Testis (tissue), 2 donors: ENCODE measurements around the gene GOLT1B.

Experiments used
- POLR2A ChIP-seq: fragments of 450-650 bp; IDR thresholded peaks from one replicate; pipeline ENCODE4 v1.6.1; 2017; ENCODE audit warnings: antibody characterized with exemption, mild to moderate bottlenecking, moderate library complexity
- TF ChIP-seq, protein P1 (sequence below), 3 experiments: fragments of 450-650 bp in 2 of 3; fragments of 200-600 bp in 1 of 3; sonication (generic) in 1 of 3; IDR thresholded peaks; one replicate each; pipeline ENCODE4 v1.5.1; 2016 to 2019; ENCODE audit warnings: antibody characterized with exemption in 3 of 3, mild to moderate bottlenecking in 2 of 3, moderate library complexity in 1 of 3

DNA sequence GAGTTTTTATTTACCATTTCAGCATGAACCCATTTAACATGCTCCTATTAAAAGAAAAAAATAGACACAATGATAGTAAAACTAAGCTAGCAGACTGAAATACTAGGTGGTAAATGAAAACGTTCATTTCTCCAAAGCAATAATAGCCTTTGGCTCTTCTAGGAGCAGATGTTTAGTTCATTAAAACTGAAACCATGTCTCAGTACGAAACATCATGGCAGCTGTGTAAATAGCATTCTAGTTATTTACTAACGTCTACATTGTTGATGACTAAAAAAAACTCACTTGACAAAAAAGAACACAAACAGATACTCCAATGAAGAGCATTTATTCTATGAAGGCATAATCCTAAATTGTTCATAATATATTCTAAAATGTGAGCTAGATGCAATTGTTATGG is 18.1 kb upstream of the GOLT1B start:
- TF ChIP-seq, protein P1, sequence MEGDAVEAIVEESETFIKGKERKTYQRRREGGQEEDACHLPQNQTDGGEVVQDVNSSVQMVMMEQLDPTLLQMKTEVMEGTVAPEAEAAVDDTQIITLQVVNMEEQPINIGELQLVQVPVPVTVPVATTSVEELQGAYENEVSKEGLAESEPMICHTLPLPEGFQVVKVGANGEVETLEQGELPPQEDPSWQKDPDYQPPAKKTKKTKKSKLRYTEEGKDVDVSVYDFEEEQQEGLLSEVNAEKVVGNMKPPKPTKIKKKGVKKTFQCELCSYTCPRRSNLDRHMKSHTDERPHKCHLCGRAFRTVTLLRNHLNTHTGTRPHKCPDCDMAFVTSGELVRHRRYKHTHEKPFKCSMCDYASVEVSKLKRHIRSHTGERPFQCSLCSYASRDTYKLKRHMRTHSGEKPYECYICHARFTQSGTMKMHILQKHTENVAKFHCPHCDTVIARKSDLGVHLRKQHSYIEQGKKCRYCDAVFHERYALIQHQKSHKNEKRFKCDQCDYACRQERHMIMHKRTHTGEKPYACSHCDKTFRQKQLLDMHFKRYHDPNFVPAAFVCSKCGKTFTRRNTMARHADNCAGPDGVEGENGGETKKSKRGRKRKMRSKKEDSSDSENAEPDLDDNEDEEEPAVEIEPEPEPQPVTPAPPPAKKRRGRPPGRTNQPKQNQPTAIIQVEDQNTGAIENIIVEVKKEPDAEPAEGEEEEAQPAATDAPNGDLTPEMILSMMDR (IDR thresholded peaks at IDR 0.05): no peak
- TF ChIP-seq POLR2A: no peak
